GM19395 (cell line): ENCODE data around the gene NRN1L.

Experiments used
- ATAC-seq: cut with Tn5 transposase; IDR thresholded peaks from one replicate; pipeline ENCODE4 v1.9.1; 2021; ENCODE audit warnings: mild to moderate bottlenecking, moderate library complexity; ENCODE audit not compliant: unreplicated experiment

The NRN1L gene

GRCh38 chr16:67934306-67935100, 49.8 kb downstream of the NRN1L start:
- ATAC-seq, result no peak

- ATAC-seq, result no peak
Measured at GRCh38 chr16:67935101-67935401, 50.4 kb downstream of the NRN1L start.

GRCh38 chr16:67935402-67936123, 50.9 kb downstream of the NRN1L start:
- ATAC-seq, result peak; percentile 88
